ENCODE results near the gene FAM180A.

The FAM180A gene

GRCh38 chr7:135736586-135737305 is 11.9 kb downstream of the FAM180A start:
- no peak for DNase-seq

DNA sequence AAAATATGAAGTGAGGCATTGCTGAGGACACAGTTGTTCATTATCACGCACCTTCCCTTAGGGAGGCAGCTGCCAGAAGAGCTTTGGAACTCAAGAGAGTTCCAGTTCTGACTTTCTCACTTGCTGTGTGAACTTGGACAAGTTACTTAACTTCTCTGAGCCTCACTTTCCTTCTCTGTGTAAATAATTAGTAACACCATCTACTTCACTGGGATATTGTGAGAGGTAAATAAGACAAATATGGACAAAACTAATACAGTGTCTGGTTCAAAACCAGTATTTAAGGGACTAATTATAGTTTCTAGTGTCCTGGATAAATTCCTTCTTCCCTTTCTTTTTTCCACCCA is 14.3 kb downstream of the FAM180A start:
- DNase-seq = no peak

DNA sequence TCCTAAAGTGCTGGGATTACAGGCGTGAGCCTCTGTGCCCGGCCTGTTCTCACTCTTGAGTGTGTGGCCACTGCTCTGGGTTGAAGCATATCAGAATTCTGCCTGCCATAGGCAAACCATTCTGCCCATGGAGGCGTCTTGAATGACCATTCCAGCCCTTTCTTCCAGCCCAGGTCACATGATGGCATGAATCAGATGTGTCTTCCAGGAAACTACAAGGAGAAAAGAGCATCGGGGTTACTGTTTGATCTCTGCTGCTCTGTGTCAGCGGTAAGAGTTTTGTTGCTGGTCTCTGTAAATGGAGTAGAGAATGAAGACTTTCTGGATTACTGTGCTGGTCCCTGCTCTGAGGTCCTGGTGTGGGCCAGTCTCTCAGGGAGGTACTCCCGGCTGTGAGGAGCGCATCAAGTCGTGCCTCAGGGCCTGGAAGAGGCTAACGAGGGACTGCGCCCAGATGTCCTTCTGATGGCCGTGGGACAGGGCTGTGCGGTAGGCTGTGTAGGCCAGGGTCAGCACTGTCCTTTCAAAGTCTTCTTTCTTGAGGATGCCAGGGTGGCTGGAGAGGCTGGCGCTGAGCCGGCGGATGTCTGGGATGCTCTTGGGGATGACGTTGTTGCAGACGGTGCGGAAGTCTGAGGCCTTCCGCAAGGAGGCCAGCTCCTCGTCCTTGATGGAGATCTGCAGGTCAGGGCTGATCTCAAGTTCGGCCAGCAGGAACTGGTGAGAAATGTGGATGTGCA is 14.8 kb downstream of the FAM180A start:
- no peak for DNase-seq

DNA sequence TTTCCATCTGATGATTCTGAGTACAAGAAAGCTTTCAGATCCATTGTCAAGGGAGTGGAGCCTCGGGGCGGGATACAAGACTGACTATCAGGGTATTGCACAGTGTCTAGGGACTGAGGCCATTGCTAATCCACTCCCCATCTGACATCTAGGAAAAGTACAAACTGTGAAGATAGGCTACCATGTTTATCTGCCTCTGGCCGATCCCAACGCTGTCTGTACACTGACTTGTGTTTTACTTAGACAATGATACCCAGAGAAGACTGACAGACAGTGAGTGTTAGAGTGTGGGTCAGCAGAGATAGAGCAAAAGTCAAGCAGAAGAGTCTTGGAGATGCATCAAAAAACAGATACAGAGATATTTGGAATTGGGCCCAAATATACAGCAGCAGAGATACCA is 17.5 kb downstream of the FAM180A start:
- no peak for DNase-seq

GRCh38 chr7:135729230-135729629 is 19.4 kb downstream of the FAM180A start:
- no peak for DNase-seq

- no peak for DNase-seq
Observed at GRCh38 chr7:135728136-135728669, 20.4 kb downstream of the FAM180A start, which contains the start of gene SLC13A4. SLC13A4 (minus strand) TSS chr7:135728186; CDS start chr7:135727496, 690 bp downstream.

- DNase-seq = no peak
Observed at GRCh38 chr7:135726911-135727673, 21.5 kb downstream of the FAM180A start.

DNA sequence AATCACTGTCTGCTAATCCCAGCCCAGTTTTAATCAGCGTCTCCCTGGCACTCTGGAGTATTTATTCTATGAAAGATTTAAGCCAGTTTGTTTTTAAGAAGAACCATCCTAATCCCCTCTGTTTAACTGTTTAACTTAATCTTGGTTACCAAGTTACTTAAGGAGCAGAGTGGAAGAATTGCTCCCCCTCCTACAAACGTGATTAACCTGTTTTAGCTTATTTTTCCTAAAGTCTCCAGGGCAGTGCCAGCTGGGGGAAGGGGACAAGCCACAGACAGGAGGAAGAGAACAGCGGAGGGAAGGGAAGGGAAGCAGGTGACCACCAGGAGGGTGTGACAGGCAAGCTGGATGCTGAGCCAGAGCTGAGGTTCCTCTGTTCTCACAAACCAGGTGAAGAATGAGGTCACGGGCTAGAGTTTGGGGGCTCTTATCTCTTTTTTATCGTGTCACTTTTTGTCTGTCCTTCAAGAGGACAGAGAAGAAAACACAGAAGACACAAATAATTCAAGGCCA is 22.3 kb downstream of the FAM180A start:
- no peak for DNase-seq

DNA sequence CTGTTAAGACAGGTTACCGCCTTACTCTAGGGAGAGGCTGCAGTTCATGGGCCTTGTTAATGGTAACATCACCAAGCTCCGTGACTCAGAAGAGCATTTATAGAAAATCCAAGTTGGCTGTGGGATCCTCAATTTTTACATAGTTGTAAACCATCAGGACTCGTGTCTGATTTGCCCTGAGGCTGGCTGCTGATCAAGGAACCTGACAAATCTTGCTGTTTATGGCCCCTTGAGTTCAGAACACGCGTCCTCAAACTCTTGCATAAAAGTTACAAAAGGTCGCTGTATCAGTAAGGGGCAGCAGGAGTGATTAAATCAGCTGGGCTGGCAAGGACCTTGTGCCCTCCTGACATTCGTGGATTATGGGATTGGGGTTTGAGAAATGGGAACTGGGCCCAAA is 25.2 kb downstream of the FAM180A start:
- no peak for DNase-seq

DNA sequence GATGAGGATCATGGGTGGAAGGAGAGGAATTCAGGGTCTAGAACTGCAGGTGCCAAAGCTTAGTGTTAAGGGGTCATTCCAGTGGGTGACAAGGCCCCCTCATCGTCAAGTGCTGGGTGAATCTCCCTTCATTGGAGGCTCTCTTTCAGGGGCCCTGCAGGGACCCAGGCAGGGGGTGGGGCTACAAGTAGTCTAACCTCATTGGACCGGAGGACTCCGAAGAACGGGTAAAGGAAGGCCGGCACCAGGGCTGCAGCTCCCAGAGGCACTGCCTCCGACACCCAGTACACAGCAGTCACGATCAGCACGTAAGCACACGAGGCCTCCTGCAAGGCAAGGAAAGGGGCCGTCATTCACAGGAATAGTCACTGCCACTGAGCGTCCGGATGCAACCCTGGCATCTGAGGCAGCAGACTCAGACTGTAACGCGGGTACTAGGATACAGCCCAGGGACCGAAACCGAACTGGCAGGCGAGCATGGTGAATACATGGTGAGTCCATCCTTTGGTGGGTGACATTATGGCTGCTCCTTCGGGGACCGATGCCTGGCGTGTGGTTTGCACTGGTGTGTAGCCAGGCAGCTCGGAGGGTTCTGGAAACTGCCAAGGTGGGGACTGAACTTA is 27.3 kb downstream of the FAM180A start:
- no peak for DNase-seq

- DNase-seq = no peak
Observed at GRCh38 chr7:135719688-135720087, 28.9 kb downstream of the FAM180A start.

DNA sequence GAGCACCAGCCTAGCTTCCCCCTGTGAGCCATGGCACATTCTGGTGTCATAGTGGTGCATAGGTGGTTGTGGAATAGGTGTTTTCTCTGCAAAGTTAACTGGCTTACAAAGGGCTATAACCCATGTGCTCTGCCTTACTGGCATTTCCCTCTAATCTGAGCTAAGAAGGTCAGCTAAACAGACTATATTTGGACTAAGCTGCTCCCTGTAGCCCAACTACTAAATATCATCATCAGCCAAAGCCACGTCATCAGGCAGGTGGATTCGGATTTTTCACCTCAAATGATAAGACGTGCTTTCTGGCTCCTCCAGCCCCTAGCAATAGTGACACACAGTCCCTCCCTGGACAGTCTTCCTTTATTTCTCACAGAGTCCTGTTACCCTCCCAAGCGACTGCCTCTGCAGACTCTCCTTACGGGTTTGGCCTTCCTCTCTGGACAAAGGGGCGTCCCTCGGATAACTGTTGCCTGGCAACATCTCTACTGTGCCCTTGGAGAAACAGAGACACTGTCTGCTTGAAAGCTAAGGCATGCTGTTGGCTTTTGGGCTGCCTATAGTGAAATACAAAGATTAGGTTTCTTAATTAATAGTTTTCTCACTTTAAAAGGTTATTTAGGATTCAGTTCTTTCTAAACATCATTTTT is 29.7 kb downstream of the FAM180A start:
- no peak for DNase-seq

- no peak for DNase-seq
Observed at GRCh38 chr7:135718219-135718618, 30.4 kb downstream of the FAM180A start.

GRCh38 chr7:135717693-135718092 is 30.9 kb downstream of the FAM180A start:
- no peak for DNase-seq

DNA sequence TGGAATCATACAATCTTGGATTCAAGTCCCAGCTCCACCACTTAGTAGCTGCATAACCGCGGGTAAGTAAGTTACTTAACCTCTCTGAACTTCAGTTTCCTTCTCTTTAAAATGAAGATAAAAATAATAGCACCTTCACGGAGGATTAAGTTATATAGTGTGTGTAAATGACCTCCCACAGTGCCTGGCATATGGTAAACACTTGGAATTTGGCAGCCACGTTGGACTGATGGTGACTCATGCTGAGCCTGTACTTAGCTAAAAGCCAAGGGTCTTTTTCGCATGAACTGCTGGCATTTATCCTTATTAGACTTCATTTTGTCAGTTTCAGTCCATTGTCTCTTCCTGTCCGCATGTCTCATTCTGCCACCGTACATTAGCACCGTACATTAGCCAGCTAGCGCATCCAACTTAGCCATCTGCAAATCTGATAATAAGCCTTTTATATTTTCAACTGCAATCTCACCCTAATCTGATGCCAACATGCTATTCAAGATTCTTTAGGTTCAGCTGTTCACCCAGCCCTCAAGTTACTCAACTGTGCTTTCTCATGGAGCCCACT is 31.9 kb downstream of the FAM180A start:
- peak; percentile 66 for DNase-seq

- DNase-seq = no peak
Observed at GRCh38 chr7:135715673-135716072, 32.9 kb downstream of the FAM180A start.

- DNase-seq = no peak
Observed at GRCh38 chr7:135715055-135715522, 33.5 kb downstream of the FAM180A start.

DNA sequence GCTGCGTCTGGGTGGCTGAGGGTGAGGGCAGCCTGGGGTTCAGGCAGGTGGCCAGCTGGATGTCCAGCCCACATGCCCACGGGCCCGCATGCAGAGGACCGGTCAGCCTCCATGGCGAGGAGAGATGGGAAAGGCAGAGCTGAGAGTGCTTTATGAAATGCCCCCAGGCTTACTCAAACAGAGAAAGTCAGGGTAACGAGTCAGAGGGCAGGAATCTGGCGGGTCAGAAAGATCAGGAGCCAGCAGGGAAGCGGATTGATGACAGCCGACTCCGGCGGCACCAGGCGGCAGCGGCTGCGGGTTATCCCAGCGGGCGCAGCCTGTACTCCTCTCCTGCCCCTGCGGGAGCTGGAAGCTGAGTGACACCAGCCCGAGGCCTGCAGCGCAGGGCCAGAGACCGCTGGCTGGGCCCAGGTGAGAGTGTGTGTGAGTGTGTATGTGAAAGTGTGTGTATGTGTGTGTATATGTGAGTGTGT is 34.0 kb downstream of the FAM180A start:
- DNase-seq = no peak

GRCh38 chr7:135713836-135714470 is 34.7 kb downstream of the FAM180A start:
- DNase-seq = no peak

DNA sequence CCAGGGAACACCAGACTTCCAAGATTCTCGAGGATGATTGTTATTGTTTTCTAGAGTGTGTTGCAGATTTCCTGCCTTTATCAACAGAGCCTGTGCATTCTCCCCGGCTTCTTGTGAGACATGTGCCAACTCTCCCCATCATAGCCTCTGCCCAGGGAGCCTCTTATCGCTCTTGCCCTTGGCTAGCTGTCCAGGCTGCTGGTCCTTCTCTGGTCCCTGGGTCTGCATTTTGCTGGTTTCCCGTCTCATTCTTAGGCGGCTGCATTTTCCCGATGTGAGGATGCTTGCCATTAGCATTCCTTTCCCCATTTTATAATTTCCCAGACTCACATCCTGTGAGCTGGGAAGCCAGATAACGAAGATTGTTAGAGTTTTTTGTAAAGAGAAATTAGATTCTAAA is 35.8 kb downstream of the FAM180A start:
- DNase-seq = no peak

GRCh38 chr7:135712182-135712782 is 36.3 kb downstream of the FAM180A start:
- DNase-seq = no peak
